Thyroid gland (tissue), 4 donors: ENCODE measurements around the gene FERD3L. TPM values are rescaled to one million over a fixed set of nuclear protein-coding genes. Genes with fewer than 3 reads are reported as not detected.

Experiments used
- DNase-seq, 2 donors: peaks; one replicate each; pipeline ENCODE4 v3.0.0-alpha.2; 2019
- H3K27ac ChIP-seq, 3 donors: fragments of 200-600 bp; sonication (generic); 1 replicate in 2 of 3; 2 replicates in 1 of 3; pipeline ENCODE4 v1.5.1; 2016 to 2019; ENCODE audit warnings: mild to moderate bottlenecking in 1 of 3, moderate library complexity in 1 of 3
- H3K27me3 ChIP-seq: fragments of 200-600 bp; sonication (generic); one replicate; pipeline ENCODE4 v1.5.1; 2019
- H3K36me3 ChIP-seq, 2 donors: fragments of 200-600 bp; sonication (generic); one replicate each; pipeline ENCODE4 v1.5.1; 2016 to 2019
- H3K4me1 ChIP-seq, 2 donors: fragments of 200-600 bp; sonication (generic); one replicate each; pipeline ENCODE4 v1.5.1; 2017 to 2019
- H3K4me3 ChIP-seq, 3 donors: fragments of 200-600 bp; sonication (generic); replicated peaks in 1 of 3; 1 replicate in 2 of 3; 2 replicates in 1 of 3; pipeline ENCODE4 v1.5.1; 2016; ENCODE audit warnings: mild to moderate bottlenecking in 1 of 3
- H3K9me3 ChIP-seq: fragments of 200-600 bp; sonication (generic); one replicate; pipeline ENCODE4 v1.5.1; 2017
- POLR2A ChIP-seq, 2 donors: fragments of 450-650 bp; IDR thresholded peaks; one replicate each; pipeline ENCODE4 v1.6.1; 2017; ENCODE audit warnings: antibody characterized with exemption in 2 of 2, mild to moderate bottlenecking in 2 of 2, moderate library complexity in 1 of 2
- WGBS, 2 donors: methylation state at CpG; one replicate each; pipeline ENCODE4 v1.1.5; 2017; 5-methylcytosine and 5-hydroxymethylcytosine counted together
- intact Hi-C: fragments of 100-400 bp; cut with DNase I; formaldehyde crosslinking; loops from one replicate; pipeline ENCODE4 v1.15.1; 2023
- total RNA-seq, 4 donors: library from RNA; depleted of rRNA; stranded (reverse); fragments of >200 nt; gene quantifications; one replicate each; pipeline ENCODE4 v1.2.3, GENCODE V29; 2016
- TF ChIP-seq, protein P1 (sequence below), 6 experiments: fragments of 200-600 bp in 3 of 6; fragments of 450-650 bp in 3 of 6; sonication (generic) in 3 of 6; IDR thresholded peaks; one replicate each; pipeline ENCODE4 v1.5.1; 2016 to 2019; ENCODE audit warnings: antibody characterized with exemption in 6 of 6, mild to moderate bottlenecking in 2 of 6, inconsistent platforms in 1 of 6, moderate library complexity in 1 of 6

The FERD3L gene
- total RNA-seq, 4 donors from 2014 or later, result not detected

DNA sequence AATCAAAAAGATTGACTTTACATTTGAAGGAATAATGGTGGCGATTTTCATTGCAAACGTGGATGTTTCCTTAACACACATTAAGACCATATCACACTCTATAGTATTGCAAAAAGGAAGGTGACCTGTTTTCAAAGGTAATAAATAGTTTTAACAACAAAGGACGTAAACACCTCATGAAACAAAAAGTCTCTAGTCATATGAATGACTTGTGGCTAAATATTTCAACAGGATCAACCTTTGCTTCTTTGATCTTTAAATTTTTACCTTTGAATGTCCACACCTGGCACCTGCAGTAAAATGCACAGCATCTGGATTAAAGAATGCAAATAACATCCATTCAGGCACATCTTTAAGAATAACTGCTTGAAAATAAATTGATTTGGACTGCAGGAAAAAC lies 30.0 kb upstream of the FERD3L start:
- no peak overlapping the region for H3K27ac ChIP-seq
- WGBS, 2 donors, result 56 to 57% methylated on average over 3 of the region's 3 CpGs
- H3K9me3 ChIP-seq, result no peaks in the 10 kb centered on the region
- no peaks in the 10 kb centered on the region for H3K4me1 ChIP-seq
- DNase-seq, result no peak
- no peaks in the 10 kb centered on the region for H3K27me3 ChIP-seq
- intact Hi-C loops, result no loop called here
- TF ChIP-seq, protein P1, sequence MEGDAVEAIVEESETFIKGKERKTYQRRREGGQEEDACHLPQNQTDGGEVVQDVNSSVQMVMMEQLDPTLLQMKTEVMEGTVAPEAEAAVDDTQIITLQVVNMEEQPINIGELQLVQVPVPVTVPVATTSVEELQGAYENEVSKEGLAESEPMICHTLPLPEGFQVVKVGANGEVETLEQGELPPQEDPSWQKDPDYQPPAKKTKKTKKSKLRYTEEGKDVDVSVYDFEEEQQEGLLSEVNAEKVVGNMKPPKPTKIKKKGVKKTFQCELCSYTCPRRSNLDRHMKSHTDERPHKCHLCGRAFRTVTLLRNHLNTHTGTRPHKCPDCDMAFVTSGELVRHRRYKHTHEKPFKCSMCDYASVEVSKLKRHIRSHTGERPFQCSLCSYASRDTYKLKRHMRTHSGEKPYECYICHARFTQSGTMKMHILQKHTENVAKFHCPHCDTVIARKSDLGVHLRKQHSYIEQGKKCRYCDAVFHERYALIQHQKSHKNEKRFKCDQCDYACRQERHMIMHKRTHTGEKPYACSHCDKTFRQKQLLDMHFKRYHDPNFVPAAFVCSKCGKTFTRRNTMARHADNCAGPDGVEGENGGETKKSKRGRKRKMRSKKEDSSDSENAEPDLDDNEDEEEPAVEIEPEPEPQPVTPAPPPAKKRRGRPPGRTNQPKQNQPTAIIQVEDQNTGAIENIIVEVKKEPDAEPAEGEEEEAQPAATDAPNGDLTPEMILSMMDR (IDR thresholded peaks at IDR 0.05), result no peak
- no peak for TF ChIP-seq POLR2A (IDR thresholded peaks at IDR 0.05)
- no peak overlapping the region for H3K4me3 ChIP-seq
- H3K36me3 ChIP-seq, result no peaks in the 10 kb centered on the region

DNA sequence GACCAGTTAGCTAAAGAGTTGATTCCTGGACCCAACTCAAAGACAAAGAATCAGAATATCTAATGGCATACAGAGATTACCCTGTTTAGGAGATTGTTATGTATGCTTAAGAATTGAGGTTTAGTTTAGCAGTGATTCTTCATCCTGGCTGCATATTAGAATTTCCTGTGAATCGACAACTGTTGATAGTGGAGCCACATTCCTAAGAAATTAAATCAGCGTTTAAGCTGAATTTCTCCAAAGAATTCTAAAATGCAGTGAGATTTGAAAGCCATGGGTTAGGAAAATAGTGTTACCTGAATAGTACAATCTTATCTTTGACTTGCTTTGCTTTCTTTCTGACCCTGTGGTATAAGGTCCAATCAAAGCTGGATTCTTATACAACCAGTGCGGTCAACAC lies 16.4 kb upstream of the FERD3L start:
- intact Hi-C loops, result no loop called here
- no peaks in the 10 kb centered on the region for H3K36me3 ChIP-seq
- no peaks in the 10 kb centered on the region for H3K27me3 ChIP-seq
- no peak overlapping the region for H3K4me3 ChIP-seq
- WGBS, 2 donors, result 75 to 79% methylated on average over 3 of the region's 3 CpGs
- no peak for TF ChIP-seq POLR2A (IDR thresholded peaks at IDR 0.05)
- TF ChIP-seq, protein P1 (IDR thresholded peaks at IDR 0.05), result no peak
- H3K4me1 ChIP-seq, result no peaks in the 10 kb centered on the region
- no peak overlapping the region for H3K27ac ChIP-seq
- DNase-seq, result no peak
- no peaks in the 10 kb centered on the region for H3K9me3 ChIP-seq

DNA sequence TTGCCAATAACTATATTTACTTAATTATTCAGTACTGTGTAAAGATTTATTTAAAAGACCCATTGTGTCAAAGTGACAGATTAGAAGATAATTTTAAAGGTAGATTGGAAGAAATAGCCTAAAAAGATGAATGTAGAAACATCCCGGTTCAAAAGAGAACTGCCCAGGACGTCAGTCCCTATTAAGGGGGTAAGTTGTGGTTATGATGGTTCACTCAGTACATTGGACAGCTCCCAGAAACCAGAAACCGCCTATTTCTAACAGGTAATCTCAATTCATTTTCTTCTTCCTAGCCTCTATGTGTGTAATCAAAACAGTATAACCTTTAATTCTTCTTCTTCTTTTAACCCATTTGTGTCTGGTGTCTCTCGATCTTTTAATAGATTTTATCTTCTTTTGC lies 1.5 kb upstream of the FERD3L start:
- H3K27me3 ChIP-seq, result peaks cover 14% of the 10 kb centered on the region
- intact Hi-C loops, result no loop called here
- H3K4me1 ChIP-seq, result peaks cover 6 to 10% of the 10 kb centered on the region in 2 donors
- no peak overlapping the region for H3K4me3 ChIP-seq
- H3K27ac ChIP-seq, result no peak overlapping the region
- no peaks in the 10 kb centered on the region for H3K9me3 ChIP-seq
- H3K36me3 ChIP-seq, result no peaks in the 10 kb centered on the region
- TF ChIP-seq POLR2A (IDR thresholded peaks at IDR 0.05), result no peak
- TF ChIP-seq, protein P1 (IDR thresholded peaks at IDR 0.05), result no peak
- WGBS, 2 donors, result 4 to 5% methylated on average over 4 of the region's 4 CpGs
- no peak for DNase-seq

DNA sequence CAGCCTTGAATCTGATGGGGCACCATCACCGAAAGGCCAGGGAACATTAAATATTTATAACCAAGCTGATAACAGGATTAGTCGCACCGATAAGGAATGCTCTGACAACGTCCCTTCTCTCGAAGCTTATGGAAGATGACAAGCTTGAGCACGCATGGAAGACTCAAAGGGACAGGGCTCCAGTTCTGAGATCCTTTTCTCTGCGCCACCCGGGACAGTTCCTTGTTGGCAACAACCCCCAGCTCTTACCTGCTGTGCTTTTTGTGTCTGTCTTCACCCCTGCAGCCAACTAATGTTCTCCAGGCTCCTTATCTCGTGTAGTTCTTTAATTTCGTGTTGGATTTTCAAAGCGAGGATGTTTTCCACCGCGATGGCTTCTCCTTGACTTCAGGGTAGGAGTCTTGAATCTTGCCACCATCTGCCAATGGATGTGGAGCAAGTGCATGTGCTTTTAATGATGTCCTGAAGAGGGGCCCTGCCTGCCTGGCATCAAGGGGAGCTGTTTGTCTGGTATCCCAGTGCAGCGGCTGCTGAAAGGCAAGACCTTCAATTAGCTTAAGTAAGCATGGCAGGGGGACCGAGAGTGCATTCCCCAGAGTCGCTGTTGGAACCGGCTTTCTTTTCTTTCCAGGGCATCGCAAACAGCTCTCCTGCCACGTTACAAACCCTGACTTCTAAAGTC lies 354 bp upstream of the FERD3L start:
- H3K36me3 ChIP-seq, result no peaks in the 10 kb centered on the region
- 4 to 6% methylated on average over 17 to 19 of the region's 19 CpGs for WGBS, 2 donors
- no peak overlapping the region for H3K4me3 ChIP-seq
- intact Hi-C loops, result no loop called here
- H3K4me1 ChIP-seq, result peaks cover 6 to 10% of the 10 kb centered on the region in 2 donors
- DNase-seq, result no peak
- TF ChIP-seq POLR2A (IDR thresholded peaks at IDR 0.05), result no peak
- TF ChIP-seq, protein P1 (IDR thresholded peaks at IDR 0.05), result no peak
- peaks cover 14% of the 10 kb centered on the region for H3K27me3 ChIP-seq
- no peak overlapping the region for H3K27ac ChIP-seq
- H3K9me3 ChIP-seq, result no peaks in the 10 kb centered on the region

DNA sequence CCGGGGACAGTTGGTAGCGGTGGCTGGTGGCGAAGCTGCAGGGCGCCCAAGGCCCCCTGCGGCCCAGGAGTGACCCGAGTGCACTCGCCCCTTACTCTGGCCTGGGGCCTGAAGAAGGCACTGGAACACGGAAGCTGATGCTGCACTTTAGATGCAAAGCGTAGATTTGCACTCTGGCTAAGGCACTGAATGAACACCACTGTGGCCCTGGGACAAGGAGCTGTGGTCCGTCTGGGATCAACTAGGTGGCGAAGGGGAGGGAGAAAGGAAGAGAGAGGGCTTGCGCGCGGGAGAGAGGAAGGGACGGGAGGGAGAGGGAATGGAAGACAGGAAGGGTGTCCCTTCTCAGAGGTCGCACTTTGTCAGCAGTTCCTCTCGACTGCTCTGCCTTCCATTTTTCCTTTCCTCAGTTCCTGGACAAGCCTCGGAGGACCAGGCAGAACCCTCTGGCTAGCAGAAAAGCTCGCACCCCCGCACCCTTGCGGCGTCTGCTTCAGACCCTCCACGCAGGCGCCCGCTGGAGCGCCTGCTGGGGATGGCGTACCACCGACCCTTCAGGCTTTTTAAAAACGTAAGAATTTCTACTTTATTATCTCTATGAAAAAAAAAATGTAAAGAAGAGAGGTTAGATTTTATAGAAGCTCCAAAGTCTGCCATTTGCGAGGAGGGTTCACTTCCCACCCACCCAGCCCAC lies 1.2 kb downstream of the FERD3L start:
- intact Hi-C loops, result no loop called here
- no peaks in the 10 kb centered on the region for H3K36me3 ChIP-seq
- peaks cover 14% of the 10 kb centered on the region for H3K27me3 ChIP-seq
- no peak overlapping the region for H3K4me3 ChIP-seq
- no peak for DNase-seq
- no peaks in the 10 kb centered on the region for H3K9me3 ChIP-seq
- H3K4me1 ChIP-seq, result peaks cover 6 to 10% of the 10 kb centered on the region in 2 donors
- no peak overlapping the region for H3K27ac ChIP-seq
- WGBS, 2 donors, result 3 to 4% methylated on average over 28 to 30 of the region's 30 CpGs
- no peak for TF ChIP-seq POLR2A (IDR thresholded peaks at IDR 0.05)
- TF ChIP-seq, protein P1 (IDR thresholded peaks at IDR 0.05), result no peak
